Panc1 (cell line): ENCODE measurements around the gene EAF1. TPM values are rescaled to one million over a fixed set of nuclear protein-coding genes. Genes with fewer than 3 reads are reported as not detected.
"Not testable (repeated sequence)": the region's sequence is repeated elsewhere in the genome, so short reads cannot be mapped to it uniquely, and the experiment has no call there.

Experiments used
- ATAC-seq: fragments of 200-7000 bp; cut with Tn5 transposase; 2 replicates; pipeline ENCODE4 v1.9.1; 2020; ENCODE audit warnings: mild to moderate bottlenecking, moderate library complexity
- BruUV-seq: library from RNA; stranded (reverse); fragments of 400-500 nt; replicated peaks from 2 replicates; lab custom pipeline; 2021; lab: Mats Ljungman, UMichigan
- CTCF ChIA-PET: fragments of 300-600 bp; sonication (Branson Sonifier 250); formaldehyde crosslinking; loops from one replicate; lab custom pipeline; 2022; ENCODE audit warnings: antibody characterized with exemption; lab: Charles Lee
- POLR2A ChIA-PET: fragments of 300-600 bp; sonication (Branson Sonifier 250); formaldehyde crosslinking; loops from one replicate; lab custom pipeline; 2022; ENCODE audit warnings: antibody characterized with exemption; lab: Charles Lee
- DNase-seq: peaks from one replicate; pipeline ENCODE4 v3.0.0-alpha.2; 2010; ENCODE audit warnings: low read depth, low spot score
- H3K27ac ChIP-seq: 2 replicates; pipeline ENCODE4 v1.5.1; 2011; ENCODE audit warnings: mild to moderate bottlenecking, low read length, inconsistent platforms
- H3K27me3 ChIP-seq: fragments of 200-500 bp; sonication (Bioruptor generic); 2 replicates; pipeline ENCODE4 v1.6.0; 2014; ENCODE audit warnings: low read length, inconsistent platforms; ENCODE audit not compliant: control insufficient read depth, insufficient read depth
- H3K36me3 ChIP-seq: fragments of 200-500 bp; sonication (Bioruptor generic); 2 replicates; pipeline ENCODE4 v1.5.1; 2014; ENCODE audit warnings: inconsistent platforms, mild to moderate bottlenecking, low read length, moderate library complexity; ENCODE audit not compliant: control insufficient read depth, insufficient read depth
- H3K4me1 ChIP-seq: 2 replicates; pipeline ENCODE4 v1.5.1; 2011; ENCODE audit warnings: inconsistent platforms, mild to moderate bottlenecking, low read length, moderate library complexity; ENCODE audit not compliant: control insufficient read depth, insufficient read depth
- H3K4me3 ChIP-seq, 2 experiments: 2 replicates each; pipeline ENCODE4 v1.5.1; 2011 to 2012; ENCODE audit warnings: low read depth in 2 of 2, low read length in 2 of 2, mild to moderate bottlenecking in 2 of 2, inconsistent platforms in 1 of 2, moderate library complexity in 1 of 2
- H3K9me3 ChIP-seq: fragments of 200-500 bp; sonication (Bioruptor generic); 2 replicates; pipeline ENCODE4 v1.5.1; 2014; ENCODE audit warnings: low read depth, mild to moderate bottlenecking, inconsistent platforms, low read length, moderate library complexity; ENCODE audit not compliant: control insufficient read depth, insufficient read depth
- POLR2AphosphoS5 ChIP-seq: IDR thresholded peaks from 2 replicates; pipeline ENCODE4 v1.6.1; 2012; ENCODE audit warnings: mild to moderate bottlenecking, low read depth, low read length, moderate library complexity
- SIN3A ChIP-seq: IDR thresholded peaks from 2 replicates; pipeline ENCODE4 v1.6.1; 2012; ENCODE audit warnings: low read depth, mild to moderate bottlenecking, low read length, moderate library complexity, borderline replicate concordance; ENCODE audit not compliant: insufficient read depth
- TCF7L2 ChIP-seq: IDR thresholded peaks from 2 replicates; pipeline ENCODE4 v1.6.1; 2011; ENCODE audit warnings: mild to moderate bottlenecking, low read depth, low read length, inconsistent platforms
- in situ Hi-C: cut with HindIII; loops from 2 replicates; pipeline ENCODE4 v1.10.0; 2016; ENCODE audit warnings: low sequenced_read_pairs, low pct_unique_long_range_greater_than_20kb
- intact Hi-C: fragments of 100-400 bp; cut with micrococcal nuclease; formaldehyde crosslinking; loops from one replicate; pipeline ENCODE4 v1.10.0; 2022; ENCODE audit not compliant: unreplicated experiment
- total RNA-seq: library from RNA; stranded (reverse); gene quantifications from one replicate; pipeline ENCODE4 v1.2.1, GENCODE V29; 2021; ENCODE audit not compliant: unreplicated experiment
- TF ChIP-seq, protein P1 (sequence below): fragments of 450-650 bp; IDR thresholded peaks from 2 replicates; pipeline ENCODE4 v1.5.1; 2017; ENCODE audit warnings: mild to moderate bottlenecking
- TF ChIP-seq, protein P2 (sequence below), 2 experiments: IDR thresholded peaks; 2 replicates each; pipeline ENCODE4 v1.6.1; 2011 to 2012; ENCODE audit warnings: low read depth in 2 of 2, control low read depth in 1 of 2, low read length in 1 of 2, mild to moderate bottlenecking in 1 of 2, moderate library complexity in 1 of 2; ENCODE audit not compliant: insufficient read depth in 1 of 2

Gene EAF1
- total RNA-seq, 1 experiment from 2014 or later = 16.1 TPM

DNA sequence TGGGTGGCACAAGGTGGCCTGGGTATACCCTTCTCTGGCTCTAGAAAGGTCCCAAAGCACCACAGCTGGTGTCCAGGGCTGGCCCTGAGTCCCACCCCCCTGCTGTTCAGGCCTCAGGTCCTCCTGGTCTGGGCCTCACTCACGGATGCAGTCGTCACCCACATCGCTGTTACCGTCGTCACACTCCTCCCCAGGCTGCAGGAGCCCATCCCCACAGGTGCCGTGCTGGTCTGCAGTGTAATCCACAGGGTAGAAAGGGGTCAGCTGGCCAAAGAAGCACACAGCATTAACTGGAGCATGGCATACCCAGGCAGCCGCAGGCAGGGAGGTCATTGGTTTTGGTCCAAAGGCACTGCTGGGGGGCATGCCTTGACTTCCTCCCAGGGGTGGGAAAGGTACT lies 28.4 kb downstream of the EAF1 start:
- no peak for ATAC-seq
- Histone ChIP-seq H3K27ac (no peak overlapping the region), H3K4me3 (no peak overlapping the region), H3K4me1 (no peaks in the 10 kb centered on the region), H3K27me3 (no peaks in the 10 kb centered on the region), H3K36me3 (no peaks in the 10 kb centered on the region), H3K9me3 (no peaks in the 10 kb centered on the region)
- BruUV-seq = no TSS peak
- no peak for DNase-seq
- ChIA-PET CTCF (no interaction called here), POLR2A (no interaction called here)
- TF ChIP-seq, protein P1, sequence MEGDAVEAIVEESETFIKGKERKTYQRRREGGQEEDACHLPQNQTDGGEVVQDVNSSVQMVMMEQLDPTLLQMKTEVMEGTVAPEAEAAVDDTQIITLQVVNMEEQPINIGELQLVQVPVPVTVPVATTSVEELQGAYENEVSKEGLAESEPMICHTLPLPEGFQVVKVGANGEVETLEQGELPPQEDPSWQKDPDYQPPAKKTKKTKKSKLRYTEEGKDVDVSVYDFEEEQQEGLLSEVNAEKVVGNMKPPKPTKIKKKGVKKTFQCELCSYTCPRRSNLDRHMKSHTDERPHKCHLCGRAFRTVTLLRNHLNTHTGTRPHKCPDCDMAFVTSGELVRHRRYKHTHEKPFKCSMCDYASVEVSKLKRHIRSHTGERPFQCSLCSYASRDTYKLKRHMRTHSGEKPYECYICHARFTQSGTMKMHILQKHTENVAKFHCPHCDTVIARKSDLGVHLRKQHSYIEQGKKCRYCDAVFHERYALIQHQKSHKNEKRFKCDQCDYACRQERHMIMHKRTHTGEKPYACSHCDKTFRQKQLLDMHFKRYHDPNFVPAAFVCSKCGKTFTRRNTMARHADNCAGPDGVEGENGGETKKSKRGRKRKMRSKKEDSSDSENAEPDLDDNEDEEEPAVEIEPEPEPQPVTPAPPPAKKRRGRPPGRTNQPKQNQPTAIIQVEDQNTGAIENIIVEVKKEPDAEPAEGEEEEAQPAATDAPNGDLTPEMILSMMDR = no peak
- TF ChIP-seq, protein P2, sequence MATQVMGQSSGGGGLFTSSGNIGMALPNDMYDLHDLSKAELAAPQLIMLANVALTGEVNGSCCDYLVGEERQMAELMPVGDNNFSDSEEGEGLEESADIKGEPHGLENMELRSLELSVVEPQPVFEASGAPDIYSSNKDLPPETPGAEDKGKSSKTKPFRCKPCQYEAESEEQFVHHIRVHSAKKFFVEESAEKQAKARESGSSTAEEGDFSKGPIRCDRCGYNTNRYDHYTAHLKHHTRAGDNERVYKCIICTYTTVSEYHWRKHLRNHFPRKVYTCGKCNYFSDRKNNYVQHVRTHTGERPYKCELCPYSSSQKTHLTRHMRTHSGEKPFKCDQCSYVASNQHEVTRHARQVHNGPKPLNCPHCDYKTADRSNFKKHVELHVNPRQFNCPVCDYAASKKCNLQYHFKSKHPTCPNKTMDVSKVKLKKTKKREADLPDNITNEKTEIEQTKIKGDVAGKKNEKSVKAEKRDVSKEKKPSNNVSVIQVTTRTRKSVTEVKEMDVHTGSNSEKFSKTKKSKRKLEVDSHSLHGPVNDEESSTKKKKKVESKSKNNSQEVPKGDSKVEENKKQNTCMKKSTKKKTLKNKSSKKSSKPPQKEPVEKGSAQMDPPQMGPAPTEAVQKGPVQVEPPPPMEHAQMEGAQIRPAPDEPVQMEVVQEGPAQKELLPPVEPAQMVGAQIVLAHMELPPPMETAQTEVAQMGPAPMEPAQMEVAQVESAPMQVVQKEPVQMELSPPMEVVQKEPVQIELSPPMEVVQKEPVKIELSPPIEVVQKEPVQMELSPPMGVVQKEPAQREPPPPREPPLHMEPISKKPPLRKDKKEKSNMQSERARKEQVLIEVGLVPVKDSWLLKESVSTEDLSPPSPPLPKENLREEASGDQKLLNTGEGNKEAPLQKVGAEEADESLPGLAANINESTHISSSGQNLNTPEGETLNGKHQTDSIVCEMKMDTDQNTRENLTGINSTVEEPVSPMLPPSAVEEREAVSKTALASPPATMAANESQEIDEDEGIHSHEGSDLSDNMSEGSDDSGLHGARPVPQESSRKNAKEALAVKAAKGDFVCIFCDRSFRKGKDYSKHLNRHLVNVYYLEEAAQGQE (IDR thresholded peaks at IDR 0.05; ENCODE audit: insufficient read depth in 1 of 2, low read depth in 2 of 2, low read length in 1 of 2) = no peak
- TF ChIP-seq POLR2AphosphoS5 (no peak), TCF7L2 (no peak), SIN3A (no peak)
- intact Hi-C loops (no loop called here), in situ Hi-C loops (no loop called here)

DNA sequence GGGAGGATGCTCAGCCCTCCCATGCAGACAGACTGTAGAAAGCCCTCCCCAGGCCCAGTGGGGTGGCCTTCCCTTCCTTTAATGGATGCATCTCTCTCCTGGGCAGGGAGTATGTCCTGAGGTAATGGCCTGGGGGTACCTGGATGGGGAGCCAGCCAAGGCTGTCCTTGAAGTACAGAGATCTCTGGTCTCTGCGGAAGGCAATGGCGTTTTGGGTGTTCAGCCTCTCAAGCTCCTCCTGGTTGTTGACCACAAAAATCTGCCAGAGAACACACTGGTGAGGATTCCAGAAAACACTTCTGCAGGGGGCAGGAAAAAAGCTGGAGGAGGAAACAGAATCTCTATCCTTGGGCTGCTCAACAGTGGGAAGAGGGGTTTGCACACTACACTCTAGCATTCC lies 28.9 kb downstream of the EAF1 start:
- in situ Hi-C loops = no loop called here
- Histone ChIP-seq H3K9me3 (no peaks in the 10 kb centered on the region), H3K4me1 (no peaks in the 10 kb centered on the region), H3K27me3 (no peaks in the 10 kb centered on the region), H3K36me3 (no peaks in the 10 kb centered on the region), H3K27ac (no peak overlapping the region), H3K4me3 (no peak overlapping the region)
- ATAC-seq (no peak), DNase-seq (no peak)
- TF ChIP-seq SIN3A (no peak), TCF7L2 (no peak), POLR2AphosphoS5 (no peak)
- TF ChIP-seq, protein P1 = no peak
- TF ChIP-seq, protein P2 (IDR thresholded peaks at IDR 0.05; ENCODE audit: insufficient read depth in 1 of 2, low read depth in 2 of 2, low read length in 1 of 2) = no peak
- POLR2A ChIA-PET = no interaction called here
- BruUV-seq = no TSS peak
- CTCF ChIA-PET = interaction anchor here (0.6 kb wide), 1 partner anchor 295 kb away, joined by 3 read pairs; no protein-coding TSS in a partner anchor
- intact Hi-C loops = no loop called here

DNA sequence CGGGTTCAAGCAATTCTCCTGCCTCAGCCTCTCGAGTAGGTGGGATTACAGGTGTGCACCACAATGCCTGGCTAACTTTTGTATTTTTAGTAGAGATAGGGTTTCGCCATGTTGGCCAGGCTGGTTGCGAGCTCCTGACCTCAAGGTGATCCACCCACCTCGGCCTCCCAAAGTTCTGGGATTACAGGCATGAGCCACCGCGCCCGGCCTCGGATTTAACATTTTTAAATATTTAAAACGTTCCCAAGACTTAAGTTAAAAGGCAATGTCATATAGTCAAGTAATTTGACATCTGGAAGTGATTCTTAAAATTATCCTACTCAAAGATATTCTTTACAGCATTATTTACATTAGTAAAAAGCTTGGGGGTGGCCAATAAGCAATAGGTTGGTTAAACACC lies 29.5 kb downstream of the EAF1 start:
- H3K9me3 ChIP-seq, H3K4me3 ChIP-seq, BruUV-seq, intact Hi-C loops, ATAC-seq, H3K27ac ChIP-seq, POLR2A ChIA-PET, DNase-seq, in situ Hi-C loops, H3K27me3 ChIP-seq, H3K4me1 ChIP-seq, H3K36me3 ChIP-seq: not testable (repeated sequence)
- CTCF ChIA-PET = interaction anchor here (0.6 kb wide), 1 partner anchor 296 kb away, joined by 3 read pairs; no protein-coding TSS in a partner anchor
